Stimulated activated CD4-positive, alpha-beta T cell treated with anti-CD3 and anti-CD28 coated beads, Interleukin-15, amount 100 ng/mL, for 48 hours (primary cell): ENCODE results near the gene SLC9A1.
A peak's percentile ranks its signal among the peaks of the same experiment; 100 is the strongest.
"Not testable (repeated sequence)": the region's sequence is repeated elsewhere in the genome, so short reads cannot be mapped to it uniquely, and the experiment has no call there.

Experiments
- DNase-seq, 2 donors: peaks; one replicate each; pipeline ENCODE4 v3.0.0-alpha.2; 2020; ENCODE audit warnings: low read depth in 2 of 2

The SLC9A1 gene

GRCh38 chr1:27132624-27133023 lies 22.3 kb downstream of the SLC9A1 start:
- no peak for DNase-seq

GRCh38 chr1:27132147-27132546 lies 22.8 kb downstream of the SLC9A1 start:
- DNase-seq = no peak

GRCh38 chr1:27130798-27131197 lies 24.1 kb downstream of the SLC9A1 start:
- no peak for DNase-seq

- DNase-seq = no peak
These were observed 25.7 kb downstream of the SLC9A1 start for GRCh38 chr1:27129225-27129624.

- DNase-seq = no peak
These were observed 27.5 kb downstream of the SLC9A1 start for GRCh38 chr1:27127419-27127818.

GRCh38 chr1:27126391-27126790 lies 28.5 kb downstream of the SLC9A1 start:
- no peak for DNase-seq

- not testable (repeated sequence) for DNase-seq
These were observed 29.8 kb downstream of the SLC9A1 start for GRCh38 chr1:27125125-27125524.

- no peak for DNase-seq
These were observed 30.5 kb downstream of the SLC9A1 start for GRCh38 chr1:27124405-27124804.

GRCh38 chr1:27122652-27123051 lies 32.3 kb downstream of the SLC9A1 start:
- DNase-seq = no peak

- DNase-seq = no peak
These were observed 34.1 kb downstream of the SLC9A1 start for GRCh38 chr1:27120854-27121253.

- DNase-seq = no peak
These were observed 36.6 kb downstream of the SLC9A1 start for GRCh38 chr1:27118440-27118689.

GRCh38 chr1:27117733-27118439 lies 37.0 kb downstream of the SLC9A1 start:
- DNase-seq = no peak

- no peak for DNase-seq
These were observed 38.2 kb downstream of the SLC9A1 start for GRCh38 chr1:27116697-27117096.

GRCh38 chr1:27116232-27116631 lies 38.7 kb downstream of the SLC9A1 start:
- no peak for DNase-seq

GRCh38 chr1:27114546-27114945 lies 40.4 kb downstream of the SLC9A1 start:
- DNase-seq = no peak

GRCh38 chr1:27113861-27114260 lies 41.1 kb downstream of the SLC9A1 start:
- DNase-seq = no peak

- DNase-seq = peak; percentile 64 to 68
These were observed 43.0 kb downstream of the SLC9A1 start for GRCh38 chr1:27111626-27112573.

- peak; percentile 12 to 22 for DNase-seq
These were observed 45.7 kb downstream of the SLC9A1 start for GRCh38 chr1:27109103-27109822.

GRCh38 chr1:27108588-27108987 lies 46.3 kb downstream of the SLC9A1 start:
- no peak for DNase-seq

GRCh38 chr1:27106561-27107323 lies 48.2 kb downstream of the SLC9A1 start:
- DNase-seq = no peak

GRCh38 chr1:27105018-27105417 lies 49.9 kb downstream of the SLC9A1 start:
- DNase-seq = no peak

- no peak for DNase-seq
These were observed 51.4 kb downstream of the SLC9A1 start for GRCh38 chr1:27103498-27103897.
